GM08714 (cell line): ENCODE measurements around the gene RNF151.

Source experiments
- H3K4me3 ChIP-seq: fragments of 200-500 bp; sonication (Bioruptor generic); 2 replicates; pipeline ENCODE4 v1.5.1; 2014; ENCODE audit warnings: mild to moderate bottlenecking, low read length, inconsistent platforms
- ZNF274 ChIP-seq: IDR thresholded peaks from 2 replicates; pipeline ENCODE4 v1.6.1; 2012; ENCODE audit warnings: mild to moderate bottlenecking, low read depth, low read length

The RNF151 gene

GRCh38 chr16:1959269-1960039 lies 7.2 kb upstream of the RNF151 start, which contains the start of gene NDUFB10:
TSS of gene NDUFB10 (plus strand) at chr16:1959538. CDS start at chr16:1959625, 87 bp downstream.
- peak within 1 kb of the TSS; percentile 88 for H3K4me3 ChIP-seq
- TF ChIP-seq ZNF274: no peak

- peak overlapping the region; percentile 88; the same call in 1 of the 2 replicates for H3K4me3 ChIP-seq
- TF ChIP-seq ZNF274: no peak
Observed at GRCh38 chr16:1960665-1961630, 5.7 kb upstream of the RNF151 start.

GRCh38 chr16:1961651-1962067 lies 5.0 kb upstream of the RNF151 start:
- TF ChIP-seq ZNF274: no peak
- no peak overlapping the region for H3K4me3 ChIP-seq

GRCh38 chr16:1962161-1963153 lies 4.2 kb upstream of the RNF151 start:
- H3K4me3 ChIP-seq: peak overlapping the region; percentile 95

- no peak for TF ChIP-seq ZNF274
- peak overlapping the region; percentile 95 for H3K4me3 ChIP-seq
Observed at GRCh38 chr16:1963806-1964505, 2.7 kb upstream of the RNF151 start.

- TF ChIP-seq ZNF274: no peak
- H3K4me3 ChIP-seq: peak within 1 kb of the TSS; percentile 95
Observed at GRCh38 chr16:1964506-1965395, 1.9 kb upstream of the RNF151 start, which contains the start of gene RPS2. TSS of gene RPS2 (minus strand) at chr16:1964826. CDS start at chr16:1964625, 201 bp downstream.

- no peak for TF ChIP-seq ZNF274
- peak overlapping the region; percentile 95 for H3K4me3 ChIP-seq
Observed at GRCh38 chr16:1965396-1966001, 1.2 kb upstream of the RNF151 start.

- TF ChIP-seq ZNF274: no peak
- no peak overlapping the region for H3K4me3 ChIP-seq
Observed at GRCh38 chr16:1968146-1968953, 1.7 kb downstream of the RNF151 start.

- H3K4me3 ChIP-seq: peak within 1 kb of the TSS; percentile 85
- TF ChIP-seq ZNF274: no peak
Observed at GRCh38 chr16:1971796-1972489, 5.3 kb downstream of the RNF151 start, which contains the start of gene TBL3. TSS of gene TBL3 (plus strand) at chr16:1972053. CDS start at chr16:1972165, 112 bp downstream.

GRCh38 chr16:1972490-1972877 lies 5.8 kb downstream of the RNF151 start:
- TF ChIP-seq ZNF274: no peak
- peak overlapping the region; percentile 85 for H3K4me3 ChIP-seq
